GM18511 (cell line): Measurements from ENCODE around the gene TNFRSF6B.
"Not testable (repeated sequence)": the region's sequence is repeated elsewhere in the genome, so short reads cannot be mapped to it uniquely, and the experiment has no call there.

ENCODE experiments used
- ATAC-seq: cut with Tn5 transposase; IDR thresholded peaks from one replicate; pipeline ENCODE4 v1.9.1; 2021; ENCODE audit warnings: mild to moderate bottlenecking, moderate library complexity; ENCODE audit not compliant: unreplicated experiment

Gene TNFRSF6B

DNA sequence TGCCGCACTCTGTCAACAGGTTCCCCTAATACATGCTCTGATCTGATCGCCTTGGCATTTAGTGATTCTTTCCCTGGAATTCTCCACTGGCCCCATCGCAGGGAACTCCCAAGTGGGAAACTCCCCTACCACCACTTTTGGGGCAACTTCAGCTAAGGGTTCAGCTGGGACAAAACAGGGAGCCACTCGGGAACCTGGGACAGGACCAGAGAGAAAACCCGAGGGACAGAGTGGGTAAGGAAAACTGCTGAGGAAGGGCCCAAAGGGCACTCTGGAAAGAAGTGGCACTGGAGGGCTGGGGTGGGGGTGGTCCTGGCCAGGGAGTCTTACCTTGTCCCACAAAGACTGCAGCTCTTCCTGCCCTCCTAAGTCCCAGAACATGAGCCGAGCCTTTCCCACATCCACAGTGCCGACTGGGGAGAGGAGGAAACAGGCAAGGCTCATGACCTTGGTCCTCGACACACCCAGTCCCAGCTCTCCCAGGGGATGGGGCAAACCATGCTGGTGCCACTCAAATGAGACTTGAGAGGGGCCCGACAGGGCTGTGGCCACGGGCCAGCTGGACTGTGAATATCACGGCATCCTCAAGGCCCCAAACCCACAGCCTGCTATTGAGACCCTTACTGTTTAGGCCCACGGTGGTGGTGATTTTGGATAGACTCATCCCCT lies 9.7 kb downstream of the TNFRSF6B start:
- no peak for ATAC-seq

DNA sequence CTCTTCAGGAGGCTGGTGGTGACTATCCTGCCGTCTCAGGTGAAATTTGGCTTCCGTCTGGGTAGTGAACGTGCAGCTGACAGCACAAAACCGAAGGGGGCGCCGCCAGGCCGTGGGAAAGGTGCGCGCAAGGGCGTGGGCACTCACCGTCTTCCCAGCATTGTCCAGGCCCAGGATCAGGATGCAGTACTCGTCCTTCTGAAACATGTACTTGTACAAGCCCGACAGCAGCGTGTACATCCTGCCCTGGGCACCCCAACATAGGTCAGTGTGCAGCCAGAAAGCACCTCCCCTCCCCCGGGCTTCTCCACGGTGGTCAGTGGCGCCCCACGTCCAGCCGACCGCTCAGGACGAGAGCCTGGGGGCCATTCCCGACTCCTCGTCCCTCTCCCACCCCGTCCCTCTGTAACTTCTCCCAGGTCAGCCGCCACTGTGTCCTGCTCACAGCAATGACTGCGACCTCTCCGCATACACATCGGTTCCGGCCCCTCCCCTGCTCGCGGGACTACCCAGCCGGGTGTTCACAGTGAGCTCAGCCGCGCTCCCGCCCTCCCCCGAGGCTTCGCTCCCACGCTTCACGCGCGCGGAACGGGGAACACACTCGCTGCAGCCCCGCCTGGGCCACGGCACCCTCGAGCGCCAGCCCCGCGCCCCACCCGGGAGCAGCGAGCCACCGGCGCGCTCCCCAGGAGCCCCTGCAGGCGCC lies 10.6 kb downstream of the TNFRSF6B start:
- ATAC-seq: peak; percentile 35

DNA sequence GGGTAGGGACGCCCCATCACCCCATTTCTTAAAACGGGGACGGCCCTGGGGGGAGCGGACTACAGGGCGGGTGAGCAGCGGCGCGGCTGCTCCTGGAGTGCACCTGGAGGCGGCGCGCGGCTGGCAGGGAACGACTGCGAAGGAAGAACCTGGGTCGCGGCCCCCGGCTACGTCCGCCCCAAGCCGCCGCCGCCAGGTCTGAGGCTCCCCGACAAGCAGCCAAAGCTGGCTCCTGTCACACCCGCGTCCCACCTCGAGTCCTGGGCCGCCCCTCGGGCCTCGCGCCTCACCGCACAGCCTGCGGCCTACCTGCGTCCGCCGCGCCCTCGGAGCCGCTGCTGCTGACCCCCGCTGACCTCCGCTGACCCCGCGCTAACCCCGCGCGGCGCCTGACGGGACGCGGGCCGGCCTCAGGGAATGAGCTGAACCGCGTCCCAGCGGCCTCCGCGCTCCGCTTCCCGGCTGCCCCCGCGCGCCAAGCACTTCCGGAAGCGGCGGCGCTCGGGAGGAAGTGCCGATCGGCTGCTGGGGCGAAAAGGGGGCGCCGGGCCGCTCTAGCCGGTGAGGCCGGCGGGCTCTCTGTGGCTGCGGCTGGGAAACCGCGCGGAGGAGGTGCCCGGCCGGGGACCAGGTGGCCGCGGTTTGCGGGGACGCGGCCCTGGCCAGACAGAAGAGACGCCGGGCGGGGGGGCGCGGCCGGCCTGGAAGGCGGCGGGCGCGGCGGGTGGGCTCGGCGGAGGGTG lies 11.3 kb downstream of the TNFRSF6B start, which contains the start of the genes ARFRP1 and ZGPAT:
Gene ARFRP1, minus strand, starts transcription at position 419 of the 743 bp plus-strand sequence. CDS start 885 bp downstream, outside the sequence.
Gene ZGPAT, plus strand, starts transcription at position 482 of the 743 bp plus-strand sequence. CDS start 542 bp downstream, outside the sequence.
- peak; percentile 71 for ATAC-seq

DNA sequence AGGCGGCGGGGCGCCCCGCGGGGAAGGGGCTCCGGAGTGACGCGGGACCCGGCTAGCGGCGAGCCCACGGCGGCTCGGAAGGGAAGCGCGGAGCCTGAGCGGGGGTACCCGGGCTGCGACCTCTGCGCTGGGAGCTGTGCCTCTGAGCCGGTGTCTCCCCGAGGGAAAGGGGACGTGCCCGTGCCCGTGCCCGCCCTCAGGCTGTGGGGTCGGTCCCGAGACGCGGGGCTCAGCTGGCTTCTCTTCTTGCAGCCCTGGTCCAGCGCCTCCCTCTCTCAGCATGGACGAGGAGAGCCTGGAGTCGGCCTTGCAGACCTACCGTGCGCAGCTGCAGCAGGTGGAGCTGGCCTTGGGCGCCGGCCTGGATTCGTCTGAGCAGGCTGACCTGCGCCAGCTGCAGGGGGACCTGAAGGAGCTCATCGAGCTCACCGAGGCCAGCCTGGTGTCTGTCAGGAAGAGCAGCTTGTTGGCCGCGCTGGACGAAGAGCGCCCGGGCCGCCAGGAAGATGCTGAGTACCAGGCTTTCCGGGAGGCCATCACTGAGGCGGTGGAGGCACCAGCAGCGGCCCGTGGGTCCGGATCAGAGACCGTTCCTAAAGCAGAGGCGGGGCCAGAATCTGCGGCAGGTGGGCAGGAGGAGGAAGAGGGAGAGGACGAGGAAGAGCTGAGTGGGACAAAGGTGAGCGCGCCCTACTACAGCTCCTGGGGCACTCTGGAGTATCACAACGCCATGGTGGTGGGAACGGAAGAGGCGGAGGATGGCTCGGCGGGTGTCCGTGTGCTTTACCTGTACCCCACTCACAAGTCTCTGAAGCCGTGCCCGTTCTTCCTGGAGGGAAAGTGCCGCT lies 12.1 kb downstream of the TNFRSF6B start:
- ATAC-seq: peak; percentile 11

DNA sequence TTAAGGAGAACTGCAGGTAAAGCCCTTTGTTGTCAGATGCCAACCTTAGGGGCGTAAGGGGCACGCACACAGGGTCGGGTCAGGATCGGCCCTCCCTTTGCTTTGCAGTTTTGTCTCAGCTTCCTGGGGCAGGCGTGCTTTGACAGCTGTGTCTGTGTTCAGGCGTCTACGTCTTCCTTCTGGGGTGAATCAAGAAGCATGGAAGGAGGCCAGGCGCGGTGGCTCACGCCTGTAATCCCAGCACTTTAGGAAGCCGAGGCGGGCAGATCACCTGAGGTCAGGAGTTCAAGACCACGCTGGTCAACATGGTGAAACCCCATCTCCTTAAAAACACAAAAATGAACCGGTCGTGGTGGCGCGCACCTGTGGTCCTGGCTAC lies 12.7 kb downstream of the TNFRSF6B start:
- no peak for ATAC-seq

DNA sequence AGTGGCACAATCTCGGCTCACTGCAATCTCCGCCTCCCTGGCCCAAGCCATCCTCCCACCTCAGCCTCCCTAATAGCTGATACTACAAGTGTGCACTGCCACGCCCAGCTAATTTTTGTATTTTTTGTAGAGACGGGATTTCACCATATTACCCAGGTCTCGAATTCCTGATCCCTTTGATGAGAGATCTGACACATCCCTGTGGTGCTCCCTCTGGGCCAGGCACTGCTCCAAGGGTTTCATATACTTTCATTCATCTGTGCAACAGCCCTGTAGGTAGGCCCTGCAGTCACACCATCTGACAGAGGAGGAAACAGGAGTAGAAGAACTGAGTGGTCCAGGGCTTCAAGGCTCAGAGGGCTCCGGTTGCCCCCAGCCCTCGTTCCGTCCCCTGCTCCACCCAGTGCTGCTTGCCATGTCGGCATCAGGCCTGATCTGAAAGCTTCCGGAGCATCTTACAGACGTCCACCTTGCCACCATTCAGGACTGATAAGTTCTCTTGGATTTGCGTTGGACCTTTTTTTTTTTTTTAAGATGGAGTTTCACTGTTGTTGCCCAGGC lies 14.7 kb downstream of the TNFRSF6B start:
- ATAC-seq: no peak

DNA sequence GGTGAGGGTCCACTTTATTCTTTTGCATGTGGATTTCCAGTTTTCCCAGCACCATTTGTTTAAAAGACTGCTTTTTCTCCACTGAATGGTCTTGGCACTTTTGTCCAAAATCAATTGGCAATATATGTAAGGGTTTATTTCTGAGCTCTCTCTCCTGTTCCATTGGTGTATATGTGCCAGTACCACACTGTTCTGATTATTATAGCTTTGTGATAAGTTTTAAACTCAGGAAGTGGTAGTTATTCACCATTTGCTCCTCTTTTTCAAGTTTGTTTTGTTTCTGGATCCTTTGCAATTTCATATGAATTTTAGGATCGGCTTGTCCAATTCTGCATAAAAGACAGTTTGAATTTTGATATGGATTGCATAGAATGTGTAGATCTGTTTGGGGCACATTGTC lies 15.7 kb downstream of the TNFRSF6B start:
- ATAC-seq: no peak

DNA sequence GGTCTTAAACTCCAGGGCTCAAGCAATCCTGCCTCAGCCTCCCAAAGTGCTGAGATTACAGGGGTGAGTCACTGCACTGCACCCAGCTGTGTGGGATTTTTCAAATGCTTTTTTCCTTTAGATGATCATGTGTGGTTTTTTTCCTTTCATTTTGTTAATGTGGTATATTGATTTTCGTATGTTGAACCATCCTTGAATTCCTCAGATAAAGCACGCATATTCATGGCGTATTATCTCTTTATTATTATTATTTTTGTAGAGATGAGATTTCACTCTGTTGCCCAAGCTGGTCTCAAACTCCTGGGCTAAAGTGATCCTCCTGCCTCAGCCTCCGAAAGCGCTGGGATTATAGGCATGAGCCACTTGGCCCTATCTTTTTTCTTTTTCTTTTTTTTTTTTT lies 18.4 kb downstream of the TNFRSF6B start:
- no peak for ATAC-seq

DNA sequence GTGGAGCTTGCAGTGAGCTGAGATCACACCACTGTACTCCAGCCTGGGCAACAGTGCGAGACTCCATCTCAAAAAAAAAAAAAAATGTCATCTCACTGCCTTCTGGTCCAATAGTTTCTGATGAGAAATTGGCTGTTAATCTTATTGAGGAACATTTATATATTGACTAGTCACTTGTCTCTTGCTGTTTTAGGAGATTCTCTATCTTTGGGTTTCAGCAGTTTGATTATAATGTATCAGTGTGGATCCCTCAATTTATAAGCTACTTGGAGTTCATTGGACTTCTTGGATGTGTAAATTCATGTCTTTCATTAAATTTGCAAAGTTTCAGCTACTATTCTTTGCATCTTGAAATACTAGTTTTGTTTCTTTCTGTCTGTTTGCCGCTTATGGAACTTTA lies 22.5 kb downstream of the TNFRSF6B start:
- ATAC-seq: no peak

DNA sequence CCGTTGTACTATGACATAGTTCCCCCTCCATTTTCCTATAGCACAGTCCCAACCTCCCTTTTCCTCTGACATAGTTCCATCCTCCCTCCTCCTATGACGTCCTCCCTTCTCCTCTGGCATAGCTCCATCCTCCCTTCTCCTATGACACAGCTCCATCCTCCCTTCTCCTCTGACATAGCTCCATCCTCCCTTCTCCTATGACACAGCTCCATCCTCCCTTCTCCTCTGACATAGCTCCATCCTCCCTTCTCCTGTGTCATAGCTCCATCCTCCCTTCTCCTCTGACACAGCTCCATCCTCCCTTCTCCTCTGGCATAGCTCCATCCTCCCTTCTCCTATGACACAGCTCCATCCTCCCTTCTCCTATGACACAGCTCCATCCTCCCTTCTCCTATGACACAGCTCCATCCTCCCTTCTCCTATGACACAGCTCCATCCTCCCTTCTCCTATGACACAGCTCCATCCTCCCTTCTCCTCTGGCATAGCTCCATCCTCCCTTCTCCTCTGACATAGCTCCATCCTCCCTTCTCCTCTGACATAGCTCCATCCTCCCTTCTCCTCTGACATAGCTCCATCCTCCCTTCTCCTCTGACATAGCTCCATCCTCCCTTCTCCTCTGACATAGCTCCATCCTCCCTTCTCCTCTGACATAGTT lies 26.6 kb downstream of the TNFRSF6B start:
- ATAC-seq: not testable (repeated sequence)

DNA sequence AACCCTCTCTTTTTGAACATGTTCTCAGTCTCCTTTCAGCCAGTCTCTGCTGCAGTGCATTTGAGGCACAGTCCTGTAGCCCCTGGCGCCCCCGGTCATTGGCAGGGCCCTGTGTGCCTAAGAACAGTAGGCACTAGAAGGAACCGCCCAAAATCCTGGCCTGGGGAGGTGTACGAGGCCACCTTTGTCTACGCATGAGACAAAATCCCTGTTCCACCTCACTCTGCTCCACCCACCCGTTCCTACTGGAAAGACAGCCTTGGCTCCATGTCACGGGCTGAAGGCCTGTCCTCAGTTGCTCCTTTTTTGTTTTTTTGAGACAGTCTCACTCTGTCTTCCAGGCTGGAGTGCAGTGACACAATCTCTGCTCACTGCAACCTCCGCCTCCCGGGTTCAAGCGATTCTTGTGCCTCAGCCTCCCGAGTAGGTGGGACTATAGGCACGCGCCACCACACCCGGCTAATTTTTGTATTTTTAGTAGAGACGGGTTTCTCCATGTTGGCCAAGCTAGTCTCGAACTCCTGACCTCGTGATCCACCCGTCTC lies 33.8 kb downstream of the TNFRSF6B start:
- not testable (repeated sequence) for ATAC-seq

DNA sequence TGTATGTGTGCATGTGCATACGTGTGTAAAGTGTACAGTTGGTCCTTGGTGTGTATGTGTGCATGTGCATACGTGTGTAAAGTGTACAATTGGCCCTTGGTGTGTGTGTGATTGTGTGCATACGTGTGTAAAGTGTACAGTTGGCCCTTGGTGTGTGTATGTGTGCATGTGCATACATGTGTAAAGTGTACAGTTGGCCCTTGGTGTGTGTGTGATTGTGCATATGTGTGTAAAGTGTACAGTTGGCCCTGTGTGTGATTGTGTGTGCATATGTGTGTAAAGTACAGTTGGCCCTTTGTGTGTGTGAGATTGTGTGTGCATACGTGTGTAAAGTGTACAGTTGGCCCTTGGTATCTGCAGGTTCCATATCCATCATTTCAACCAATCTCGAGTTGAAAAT lies 35.0 kb downstream of the TNFRSF6B start:
- no peak for ATAC-seq

DNA sequence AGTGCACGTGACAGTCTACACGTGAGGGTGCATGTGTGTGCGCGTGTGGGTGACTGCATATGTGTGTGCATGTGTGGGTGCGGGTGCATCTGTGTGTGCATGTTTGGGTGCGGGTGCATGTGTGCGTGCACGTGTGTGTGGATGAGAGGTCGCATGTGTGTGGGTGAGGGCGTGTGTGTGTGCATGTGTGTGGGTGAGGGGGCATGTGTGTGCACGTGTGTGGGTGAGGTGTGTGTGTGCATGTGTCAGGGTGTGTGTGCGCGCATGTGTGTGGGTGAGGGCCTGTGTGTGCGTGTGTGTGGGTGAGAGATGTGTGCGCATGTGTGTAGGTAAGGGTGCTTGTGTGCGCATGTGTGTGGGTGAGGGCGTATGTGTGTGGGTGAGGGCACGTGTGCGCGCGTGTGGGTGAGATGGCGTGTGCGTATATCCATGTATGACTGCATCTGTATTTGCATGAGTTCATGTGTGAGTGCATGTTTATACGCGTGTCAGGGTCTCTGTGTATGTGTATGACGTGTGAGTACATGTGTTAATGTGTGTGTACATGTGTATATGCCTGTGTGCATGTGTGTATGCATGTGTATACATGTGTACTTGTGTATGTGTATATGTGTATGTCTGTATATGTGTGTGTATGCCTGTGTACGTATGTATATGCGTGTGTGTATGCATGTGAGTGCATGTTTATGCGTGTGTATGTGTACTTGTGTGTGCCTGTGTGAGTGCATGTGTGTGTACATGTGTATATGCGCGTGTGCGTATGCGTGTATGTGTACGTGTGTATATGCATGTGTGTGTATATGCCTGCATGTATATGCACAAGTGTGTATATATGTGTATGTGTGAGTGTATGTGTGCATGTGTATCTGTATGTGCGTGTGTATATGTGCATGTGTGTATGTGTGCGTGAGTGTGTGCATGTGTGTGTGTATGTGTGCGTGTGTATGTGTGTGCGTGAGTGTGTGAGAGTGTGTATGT lies 36.0 kb downstream of the TNFRSF6B start:
- ATAC-seq: no peak

DNA sequence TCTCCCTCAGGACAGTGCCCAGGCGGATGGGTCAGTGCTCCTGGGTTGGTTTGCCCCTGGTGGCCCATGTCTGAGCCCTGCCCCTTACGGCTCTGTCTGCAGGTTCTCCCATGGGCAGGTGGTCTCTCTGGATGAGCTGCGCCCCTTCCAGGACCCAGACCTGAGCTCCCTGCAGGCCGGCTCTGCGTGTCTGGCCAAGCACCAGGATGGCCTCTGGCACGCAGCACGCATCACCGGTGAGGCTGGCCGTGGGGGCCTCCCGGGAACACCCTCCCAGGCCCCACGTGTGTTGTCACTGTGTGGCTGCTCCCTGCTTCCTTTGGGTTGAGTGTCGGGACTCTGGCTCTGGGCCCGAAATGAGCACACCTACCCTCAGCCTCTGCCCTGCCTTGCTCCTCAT lies 36.7 kb downstream of the TNFRSF6B start:
- no peak for ATAC-seq

DNA sequence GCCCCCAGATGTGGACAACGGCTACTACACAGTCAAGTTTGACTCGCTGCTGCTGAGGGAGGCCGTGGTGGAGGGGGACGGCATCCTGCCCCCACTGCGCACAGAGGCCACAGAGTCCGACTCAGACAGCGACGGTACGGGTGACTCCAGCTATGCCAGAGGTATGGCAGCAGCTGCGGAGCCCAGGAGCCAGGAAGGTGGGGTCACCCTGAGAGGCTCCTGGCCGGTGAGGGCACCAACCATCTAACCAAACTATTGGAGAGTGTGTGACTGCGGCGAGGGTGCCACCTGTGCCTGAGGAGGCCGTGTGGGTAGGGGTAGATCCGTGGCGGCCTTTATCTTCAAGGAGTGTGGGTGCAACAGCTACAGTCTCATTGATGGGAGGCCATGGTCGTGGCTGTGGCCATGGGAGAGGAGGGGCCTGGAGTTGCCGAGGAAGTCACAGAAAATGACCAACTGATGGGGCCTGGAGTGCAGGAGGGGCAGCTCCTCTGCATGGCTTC lies 37.2 kb downstream of the TNFRSF6B start:
- no peak for ATAC-seq

DNA sequence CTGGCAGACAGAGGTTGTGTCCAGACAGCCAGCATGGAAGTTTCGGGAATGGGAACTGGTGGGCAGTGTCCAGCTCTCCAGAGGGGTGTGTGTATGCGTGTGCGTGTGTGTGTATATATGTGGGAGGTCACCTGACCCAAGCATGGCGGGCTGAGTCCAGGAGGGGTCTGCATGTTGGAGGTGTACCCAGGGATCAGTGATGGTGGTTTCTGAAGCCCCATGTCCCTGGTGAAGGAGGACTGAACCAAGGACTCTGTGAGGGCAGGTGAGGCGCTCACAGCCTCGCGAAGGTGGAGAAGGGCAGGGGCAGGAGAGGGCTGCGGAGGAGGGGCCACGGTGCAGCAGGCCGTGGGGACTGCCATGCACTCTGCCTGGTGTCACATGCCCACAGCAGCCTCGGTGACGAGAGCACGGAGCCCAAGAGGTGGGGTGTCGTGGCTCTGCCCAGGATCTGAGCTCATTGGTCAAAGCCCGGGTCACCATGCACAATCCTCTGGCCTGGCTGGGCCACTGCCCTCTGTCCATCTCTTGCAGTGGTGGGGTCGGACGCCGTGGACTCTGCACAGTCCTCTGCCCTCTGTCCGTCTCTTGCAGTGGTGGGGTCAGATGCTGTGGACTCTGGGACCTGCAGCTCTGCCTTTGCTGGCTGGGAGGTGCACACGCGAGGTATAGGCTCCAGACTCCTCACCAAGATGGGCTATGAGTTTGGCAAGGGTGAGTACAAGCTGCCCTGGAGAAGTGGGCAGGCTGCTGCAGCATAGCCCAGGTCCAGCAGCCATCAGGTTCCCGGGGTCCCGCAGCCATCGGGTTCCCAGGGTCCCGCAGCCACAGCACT lies 37.9 kb downstream of the TNFRSF6B start:
- no peak for ATAC-seq
